ENCODE measurements around the gene SNIP1.

DNA sequence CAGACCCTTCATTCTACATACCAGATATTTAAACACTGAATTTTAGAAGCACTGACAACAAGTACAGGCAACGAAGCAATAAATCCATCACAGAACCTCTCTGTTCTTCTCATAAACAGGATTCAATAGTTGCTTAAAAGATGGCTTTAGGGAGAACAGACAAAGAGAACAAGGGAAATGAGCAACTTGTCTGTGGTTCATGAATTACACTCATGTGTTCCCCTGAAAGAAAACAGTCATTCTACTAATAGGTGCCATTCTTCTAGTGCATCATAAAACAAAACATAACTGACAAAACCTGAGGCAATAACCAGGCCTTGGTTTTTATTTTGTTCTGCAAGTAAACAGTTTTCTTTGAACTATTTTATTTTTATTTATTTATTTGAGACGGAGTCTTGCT, 34.8 kb upstream of the SNIP1 start:
- TF ChIP-seq, protein P1, sequence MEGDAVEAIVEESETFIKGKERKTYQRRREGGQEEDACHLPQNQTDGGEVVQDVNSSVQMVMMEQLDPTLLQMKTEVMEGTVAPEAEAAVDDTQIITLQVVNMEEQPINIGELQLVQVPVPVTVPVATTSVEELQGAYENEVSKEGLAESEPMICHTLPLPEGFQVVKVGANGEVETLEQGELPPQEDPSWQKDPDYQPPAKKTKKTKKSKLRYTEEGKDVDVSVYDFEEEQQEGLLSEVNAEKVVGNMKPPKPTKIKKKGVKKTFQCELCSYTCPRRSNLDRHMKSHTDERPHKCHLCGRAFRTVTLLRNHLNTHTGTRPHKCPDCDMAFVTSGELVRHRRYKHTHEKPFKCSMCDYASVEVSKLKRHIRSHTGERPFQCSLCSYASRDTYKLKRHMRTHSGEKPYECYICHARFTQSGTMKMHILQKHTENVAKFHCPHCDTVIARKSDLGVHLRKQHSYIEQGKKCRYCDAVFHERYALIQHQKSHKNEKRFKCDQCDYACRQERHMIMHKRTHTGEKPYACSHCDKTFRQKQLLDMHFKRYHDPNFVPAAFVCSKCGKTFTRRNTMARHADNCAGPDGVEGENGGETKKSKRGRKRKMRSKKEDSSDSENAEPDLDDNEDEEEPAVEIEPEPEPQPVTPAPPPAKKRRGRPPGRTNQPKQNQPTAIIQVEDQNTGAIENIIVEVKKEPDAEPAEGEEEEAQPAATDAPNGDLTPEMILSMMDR (IDR thresholded peaks at IDR 0.05), result no peak
- TF ChIP-seq POLR2A (IDR thresholded peaks at IDR 0.05), result no peak

Measured in ovary (tissue), 3 donors.